ENCODE results near the gene OR52N2.

DNA sequence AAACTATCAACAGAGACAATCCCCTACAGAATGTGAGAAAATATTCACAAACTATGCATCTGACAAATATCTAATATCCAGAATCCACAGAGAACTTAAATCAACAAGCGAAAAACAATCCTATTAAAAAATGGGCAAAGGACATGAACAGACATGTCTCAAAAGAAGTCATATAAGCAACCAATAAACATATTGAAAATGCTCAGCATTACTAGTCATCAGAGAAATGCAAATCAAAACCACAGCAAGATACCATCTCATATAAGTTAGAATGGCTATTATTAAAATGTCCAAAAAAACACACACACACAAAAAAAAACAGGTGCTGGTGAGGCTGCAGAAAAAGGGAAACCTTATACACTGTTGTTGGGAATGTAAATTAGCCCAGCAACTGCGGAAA is 57.1 kb downstream of the OR52N2 start:
- TF ChIP-seq SUZ12 (IDR thresholded peaks at IDR 0.05; ENCODE audit: extremely low read depth, insufficient read depth, insufficient read length) (no peak), YY1 (IDR thresholded peaks at IDR 0.05; ENCODE audit: insufficient read depth, insufficient read length) (no peak)

All from NT2/D1 (cell line).